ENCODE measurements around the gene GFM1.

The GFM1 gene

GRCh38 chr3:158710601-158711000 is 66.3 kb downstream of the GFM1 start:
- H3K9ac ChIP-seq (ENCODE audit: low read length), result no peak overlapping the region
- H3K9me3 ChIP-seq (ENCODE audit: control insufficient read depth, low read depth, low read length), result no peaks in the 10 kb centered on the region
- no peaks in the 10 kb centered on the region for H3K36me3 ChIP-seq (ENCODE audit: control insufficient read depth, low read depth, low read length)
- H3K4me3 ChIP-seq (ENCODE audit: low read length), result no peak overlapping the region
- no peaks in the 10 kb centered on the region for H3K27me3 ChIP-seq (ENCODE audit: control insufficient read depth, insufficient read depth, low read length)
- H3K27ac ChIP-seq (ENCODE audit: low read length), result no peak overlapping the region
- peaks cover 10% of the 10 kb centered on the region for H3K4me1 ChIP-seq (ENCODE audit: control insufficient read depth, low read depth, low read length)

- H3K4me1 ChIP-seq (ENCODE audit: control insufficient read depth, low read depth, low read length), result peaks cover 10% of the 10 kb centered on the region
- H3K9me3 ChIP-seq (ENCODE audit: control insufficient read depth, low read depth, low read length), result no peaks in the 10 kb centered on the region
- H3K27ac ChIP-seq (ENCODE audit: low read length), result no peak overlapping the region
- no peaks in the 10 kb centered on the region for H3K36me3 ChIP-seq (ENCODE audit: control insufficient read depth, low read depth, low read length)
- H3K4me3 ChIP-seq (ENCODE audit: low read length), result no peak overlapping the region
- H3K9ac ChIP-seq (ENCODE audit: low read length), result no peak overlapping the region
- no peaks in the 10 kb centered on the region for H3K27me3 ChIP-seq (ENCODE audit: control insufficient read depth, insufficient read depth, low read length)
Measured at GRCh38 chr3:158711886-158712285, 67.6 kb downstream of the GFM1 start.

GRCh38 chr3:158712443-158712842 is 68.1 kb downstream of the GFM1 start:
- H3K27me3 ChIP-seq (ENCODE audit: control insufficient read depth, insufficient read depth, low read length), result no peaks in the 10 kb centered on the region
- H3K4me1 ChIP-seq (ENCODE audit: control insufficient read depth, low read depth, low read length), result peaks cover 10% of the 10 kb centered on the region
- H3K36me3 ChIP-seq (ENCODE audit: control insufficient read depth, low read depth, low read length), result no peaks in the 10 kb centered on the region
- H3K4me3 ChIP-seq (ENCODE audit: low read length), result no peak overlapping the region
- no peaks in the 10 kb centered on the region for H3K9me3 ChIP-seq (ENCODE audit: control insufficient read depth, low read depth, low read length)
- H3K9ac ChIP-seq (ENCODE audit: low read length), result no peak overlapping the region
- no peak overlapping the region for H3K27ac ChIP-seq (ENCODE audit: low read length)

GRCh38 chr3:158713094-158713499 is 68.8 kb downstream of the GFM1 start:
- H3K27me3 ChIP-seq (ENCODE audit: control insufficient read depth, insufficient read depth, low read length), result no peaks in the 10 kb centered on the region
- H3K4me1 ChIP-seq (ENCODE audit: control insufficient read depth, low read depth, low read length), result peaks cover 10% of the 10 kb centered on the region
- H3K9ac ChIP-seq (ENCODE audit: low read length), result no peak overlapping the region
- no peaks in the 10 kb centered on the region for H3K9me3 ChIP-seq (ENCODE audit: control insufficient read depth, low read depth, low read length)
- no peaks in the 10 kb centered on the region for H3K36me3 ChIP-seq (ENCODE audit: control insufficient read depth, low read depth, low read length)
- no peak overlapping the region for H3K27ac ChIP-seq (ENCODE audit: low read length)
- H3K4me3 ChIP-seq (ENCODE audit: low read length), result no peak overlapping the region

- Histone ChIP-seq H3K9me3 (ENCODE audit: control insufficient read depth, low read depth, low read length) (no peaks in the 10 kb centered on the region), H3K36me3 (ENCODE audit: control insufficient read depth, low read depth, low read length) (no peaks in the 10 kb centered on the region), H3K27me3 (ENCODE audit: control insufficient read depth, insufficient read depth, low read length) (no peaks in the 10 kb centered on the region), H3K4me1 (ENCODE audit: control insufficient read depth, low read depth, low read length) (peaks cover 8% of the 10 kb centered on the region), H3K27ac (ENCODE audit: low read length) (no peak overlapping the region), H3K4me3 (ENCODE audit: low read length) (no peak overlapping the region), H3K9ac (ENCODE audit: low read length) (no peak overlapping the region)
Measured at GRCh38 chr3:158717576-158717975, 73.2 kb downstream of the GFM1 start.

- no peak overlapping the region for H3K27ac ChIP-seq (ENCODE audit: low read length)
Measured at GRCh38 chr3:158718490-158719170, 74.3 kb downstream of the GFM1 start.

GRCh38 chr3:158722108-158722507 is 77.8 kb downstream of the GFM1 start:
- no peaks in the 10 kb centered on the region for H3K36me3 ChIP-seq (ENCODE audit: control insufficient read depth, low read depth, low read length)
- H3K4me3 ChIP-seq (ENCODE audit: low read length), result no peak overlapping the region
- H3K4me1 ChIP-seq (ENCODE audit: control insufficient read depth, low read depth, low read length), result no peaks in the 10 kb centered on the region
- no peaks in the 10 kb centered on the region for H3K27me3 ChIP-seq (ENCODE audit: control insufficient read depth, insufficient read depth, low read length)
- H3K9ac ChIP-seq (ENCODE audit: low read length), result no peak overlapping the region
- H3K9me3 ChIP-seq (ENCODE audit: control insufficient read depth, low read depth, low read length), result no peaks in the 10 kb centered on the region
- no peak overlapping the region for H3K27ac ChIP-seq (ENCODE audit: low read length)

More at GRCh38 chr3:158718490-158719170, 74.3 kb downstream of the GFM1 start:
- H3K9ac ChIP-seq (ENCODE audit: low read length), result no peak overlapping the region
- H3K36me3 ChIP-seq (ENCODE audit: control insufficient read depth, low read depth, low read length), result no peaks in the 10 kb centered on the region
- H3K4me1 ChIP-seq (ENCODE audit: control insufficient read depth, low read depth, low read length), result no peaks in the 10 kb centered on the region
- no peaks in the 10 kb centered on the region for H3K9me3 ChIP-seq (ENCODE audit: control insufficient read depth, low read depth, low read length)
- no peak overlapping the region for H3K4me3 ChIP-seq (ENCODE audit: low read length)
- no peaks in the 10 kb centered on the region for H3K27me3 ChIP-seq (ENCODE audit: control insufficient read depth, insufficient read depth, low read length)

- Histone ChIP-seq H3K27ac (ENCODE audit: low read length) (no peak overlapping the region), H3K4me1 (ENCODE audit: control insufficient read depth, low read depth, low read length) (no peaks in the 10 kb centered on the region)
Measured at GRCh38 chr3:158723991-158724390, 79.7 kb downstream of the GFM1 start.

GRCh38 chr3:158725348-158726011 is 81.2 kb downstream of the GFM1 start:
- H3K9ac ChIP-seq (ENCODE audit: low read length), result no peak overlapping the region
- H3K27ac ChIP-seq (ENCODE audit: low read length), result no peak overlapping the region
- no peaks in the 10 kb centered on the region for H3K4me1 ChIP-seq (ENCODE audit: control insufficient read depth, low read depth, low read length)
- H3K4me3 ChIP-seq (ENCODE audit: low read length), result no peak overlapping the region
- no peaks in the 10 kb centered on the region for H3K27me3 ChIP-seq (ENCODE audit: control insufficient read depth, insufficient read depth, low read length)
- no peaks in the 10 kb centered on the region for H3K36me3 ChIP-seq (ENCODE audit: control insufficient read depth, low read depth, low read length)
- no peaks in the 10 kb centered on the region for H3K9me3 ChIP-seq (ENCODE audit: control insufficient read depth, low read depth, low read length)

More at GRCh38 chr3:158723991-158724390, 79.7 kb downstream of the GFM1 start:
- no peak overlapping the region for H3K9ac ChIP-seq (ENCODE audit: low read length)
- H3K4me3 ChIP-seq (ENCODE audit: low read length), result no peak overlapping the region
- H3K36me3 ChIP-seq (ENCODE audit: control insufficient read depth, low read depth, low read length), result no peaks in the 10 kb centered on the region
- H3K9me3 ChIP-seq (ENCODE audit: control insufficient read depth, low read depth, low read length), result no peaks in the 10 kb centered on the region
- H3K27me3 ChIP-seq (ENCODE audit: control insufficient read depth, insufficient read depth, low read length), result no peaks in the 10 kb centered on the region

GRCh38 chr3:158727206-158728060 is 83.1 kb downstream of the GFM1 start:
- Histone ChIP-seq H3K4me3 (ENCODE audit: low read length) (no peak overlapping the region), H3K9ac (ENCODE audit: low read length) (no peak overlapping the region), H3K27me3 (ENCODE audit: control insufficient read depth, insufficient read depth, low read length) (peaks cover 13% of the 10 kb centered on the region), H3K27ac (ENCODE audit: low read length) (no peak overlapping the region), H3K4me1 (ENCODE audit: control insufficient read depth, low read depth, low read length) (no peaks in the 10 kb centered on the region), H3K9me3 (ENCODE audit: control insufficient read depth, low read depth, low read length) (no peaks in the 10 kb centered on the region), H3K36me3 (ENCODE audit: control insufficient read depth, low read depth, low read length) (no peaks in the 10 kb centered on the region)

GRCh38 chr3:158728061-158728377 is 83.7 kb downstream of the GFM1 start:
- H3K27ac ChIP-seq (ENCODE audit: low read length), result no peak overlapping the region
- no peak overlapping the region for H3K4me3 ChIP-seq (ENCODE audit: low read length)
- peaks cover 18% of the 10 kb centered on the region for H3K27me3 ChIP-seq (ENCODE audit: control insufficient read depth, insufficient read depth, low read length)
- no peaks in the 10 kb centered on the region for H3K36me3 ChIP-seq (ENCODE audit: control insufficient read depth, low read depth, low read length)
- H3K9ac ChIP-seq (ENCODE audit: low read length), result no peak overlapping the region
- H3K4me1 ChIP-seq (ENCODE audit: control insufficient read depth, low read depth, low read length), result no peaks in the 10 kb centered on the region
- H3K9me3 ChIP-seq (ENCODE audit: control insufficient read depth, low read depth, low read length), result no peaks in the 10 kb centered on the region

Data from iPS-18a (cell line).